T-helper 17 cell (primary cell): Measurements from ENCODE around the gene GFM2. TPM values are rescaled to one million over a fixed set of nuclear protein-coding genes. Genes with fewer than 3 reads are reported as not detected.
"Not testable (repeated sequence)": the region's sequence is repeated elsewhere in the genome, so short reads cannot be mapped to it uniquely, and the experiment has no call there.

Experiments used
- ATAC-seq: fragments of 150-1000 bp; cut with Tn5 transposase; 2 replicates; pipeline ENCODE4 v1.10.0; 2021; ENCODE audit warnings: mild to moderate bottlenecking, moderate library complexity
- DNase-seq, 3 donors: peaks; one replicate each; pipeline versions ENCODE4 v3.0.0 to v3.0.0-alpha.2; 2020 to 2021
- H3K9me3 ChIP-seq: one replicate; pipeline ENCODE4 v1.7.0; 2013; ENCODE audit warnings: low read length, mild to moderate bottlenecking; ENCODE audit not compliant: control insufficient read depth, poor library complexity, severe bottlenecking
- H3K27ac Mint-ChIP-seq: one replicate; pipeline ENCODE4 v1.8.0; 2022; ENCODE audit warnings: mild to moderate bottlenecking, moderate library complexity, mixed read lengths
- H3K27me3 Mint-ChIP-seq: one replicate; pipeline ENCODE4 v1.8.0; 2022; ENCODE audit warnings: mixed read lengths
- H3K36me3 Mint-ChIP-seq: one replicate; pipeline ENCODE4 v1.8.0; 2022; ENCODE audit warnings: low read depth, mixed read lengths
- H3K4me1 Mint-ChIP-seq: one replicate; pipeline ENCODE4 v1.8.0; 2022; ENCODE audit warnings: mild to moderate bottlenecking, mixed read lengths
- H3K4me3 Mint-ChIP-seq: one replicate; pipeline ENCODE4 v1.8.0; 2022; ENCODE audit warnings: mild to moderate bottlenecking, moderate library complexity, mixed read lengths
- total RNA-seq, 4 donors: library from RNA in 2 of 4; stranded (reverse) in 2 of 4; gene quantifications; one replicate each; pipeline ENCODE4 v1.2.3 and lab custom pipeline; 2022 to 2026

GFM2 gene
- total RNA-seq, 2 donors from 2014 or later = 12.3 to 20.7 TPM

DNA sequence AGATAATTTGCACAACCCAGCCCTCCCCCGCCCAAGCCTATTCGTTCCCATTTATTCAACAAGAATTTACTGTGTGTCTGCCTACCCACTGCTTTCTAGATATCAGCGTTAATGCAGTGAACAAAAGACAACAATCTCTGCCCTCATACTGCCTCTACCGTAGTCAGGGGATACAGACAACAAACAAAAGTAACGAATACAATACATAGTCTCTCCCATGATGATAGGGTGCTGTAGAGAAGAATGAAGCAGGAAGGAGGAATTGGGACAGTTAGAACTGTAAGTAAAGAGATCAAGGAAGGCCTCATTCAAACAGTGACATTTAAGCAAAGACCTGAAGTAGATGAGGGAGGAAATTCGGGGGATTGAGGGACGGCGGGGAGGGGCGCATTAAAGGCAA, 1.7 kb downstream of the GFM2 start:
- Mint-ChIP-seq H3K27me3 (no peaks in the 10 kb centered on the region), H3K36me3 (peaks cover 3% of the 10 kb centered on the region), H3K4me1 (peaks cover 21% of the 10 kb centered on the region), H3K4me3 (peak overlapping the region; percentile 66), H3K27ac (peak overlapping the region; percentile 81)
- ATAC-seq = no peak
- DNase-seq = no peak
- H3K9me3 ChIP-seq = no peaks in the 10 kb centered on the region

DNA sequence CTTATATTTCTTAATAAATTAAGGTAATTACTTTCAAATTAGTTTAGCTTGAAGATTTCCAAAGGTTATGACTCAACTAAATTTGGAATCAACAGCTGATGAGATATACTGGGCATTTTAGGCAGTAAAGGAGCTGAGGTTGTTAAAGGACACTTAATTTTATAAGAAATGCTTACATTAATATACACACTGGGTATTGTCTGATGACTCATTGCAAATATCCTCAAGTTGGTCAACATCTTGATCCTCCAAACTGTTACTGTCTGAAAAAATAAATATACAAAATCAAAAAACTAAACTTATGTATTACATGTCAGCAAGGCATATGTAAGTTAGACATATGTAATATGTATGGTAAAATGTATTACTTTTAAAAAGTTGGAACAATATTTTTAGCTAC, 3.4 kb downstream of the GFM2 start:
- Mint-ChIP-seq H3K4me1 (peaks cover 21% of the 10 kb centered on the region), H3K27ac (no peak overlapping the region), H3K36me3 (peaks cover 4% of the 10 kb centered on the region), H3K4me3 (no peak overlapping the region), H3K27me3 (no peaks in the 10 kb centered on the region)
- H3K9me3 ChIP-seq = no peaks in the 10 kb centered on the region
- DNase-seq (no peak), ATAC-seq (no peak)

DNA sequence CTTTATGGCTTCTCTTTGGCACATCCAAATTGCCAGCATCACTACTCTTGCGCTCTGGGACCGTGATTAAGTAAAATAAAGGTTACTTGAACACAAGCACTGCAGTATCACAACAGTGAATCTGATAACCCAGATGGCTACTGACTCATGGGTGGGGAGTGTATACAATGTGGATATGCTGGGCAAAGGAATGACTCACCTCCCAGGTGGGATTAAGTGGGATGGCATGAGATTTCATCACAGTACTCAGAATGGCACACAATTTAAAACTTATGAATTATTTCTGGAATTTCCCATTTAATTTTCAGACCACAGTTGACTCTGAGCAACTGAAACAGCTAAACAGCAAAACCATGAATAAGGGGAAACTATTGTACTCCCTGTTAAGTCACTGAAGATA, 4.3 kb downstream of the GFM2 start:
- H3K9me3 ChIP-seq = no peaks in the 10 kb centered on the region
- ATAC-seq = no peak
- no peaks in the 10 kb centered on the region for H3K27me3 Mint-ChIP-seq
- H3K36me3 Mint-ChIP-seq = peaks cover 4% of the 10 kb centered on the region
- H3K4me3 Mint-ChIP-seq = no peak overlapping the region
- H3K4me1 Mint-ChIP-seq = peaks cover 18% of the 10 kb centered on the region
- H3K27ac Mint-ChIP-seq = peak overlapping the region; percentile 32
- DNase-seq = no peak

DNA sequence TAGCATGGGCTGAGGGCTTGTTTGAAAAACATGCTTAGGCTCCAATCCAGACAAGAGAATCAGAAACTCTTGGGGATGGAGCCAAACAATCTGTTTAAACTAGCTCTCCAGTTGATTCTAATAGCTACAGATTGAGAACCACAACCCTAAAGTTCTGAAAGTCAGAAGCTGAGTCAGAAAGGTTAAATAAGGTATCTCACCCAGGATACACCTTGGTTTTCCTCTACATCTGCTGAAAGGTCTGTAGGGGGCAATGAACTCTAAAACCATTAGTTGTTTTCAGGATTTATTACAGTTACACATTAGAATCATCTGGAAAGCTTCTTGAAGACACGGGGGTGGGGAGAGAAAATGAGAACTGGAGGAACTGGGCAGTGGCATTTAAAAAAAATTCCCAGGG, 5.7 kb downstream of the GFM2 start:
- DNase-seq (no peak), ATAC-seq (no peak)
- no peaks in the 10 kb centered on the region for H3K27me3 Mint-ChIP-seq
- H3K36me3 Mint-ChIP-seq = peaks cover 4% of the 10 kb centered on the region
- no peak overlapping the region for H3K27ac Mint-ChIP-seq
- no peaks in the 10 kb centered on the region for H3K9me3 ChIP-seq
- H3K4me1 Mint-ChIP-seq = peaks cover 15% of the 10 kb centered on the region
- H3K4me3 Mint-ChIP-seq = no peak overlapping the region

DNA sequence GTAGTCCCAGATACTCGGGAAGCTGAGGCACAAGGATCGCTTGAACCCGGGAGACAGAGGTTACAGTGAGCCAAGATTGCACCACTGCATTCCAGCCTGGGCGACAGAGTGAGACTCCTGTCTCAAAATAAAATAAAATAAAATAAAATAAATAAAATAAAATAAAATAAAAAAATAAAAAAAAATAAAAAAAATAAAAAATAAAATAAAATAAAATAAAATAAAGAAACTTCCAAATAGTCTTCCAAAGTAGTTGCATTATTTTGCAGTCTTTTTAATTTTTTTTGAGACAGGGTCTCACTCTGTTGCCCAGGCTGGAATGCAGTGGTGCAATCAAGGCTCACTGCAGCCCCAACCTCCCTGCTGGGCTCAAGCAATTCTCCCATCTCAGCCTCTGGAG, 18.2 kb downstream of the GFM2 start:
- peaks cover 11% of the 10 kb centered on the region for H3K4me1 Mint-ChIP-seq
- not testable (repeated sequence) for H3K27me3 Mint-ChIP-seq, H3K27ac Mint-ChIP-seq, H3K36me3 Mint-ChIP-seq, DNase-seq, H3K4me3 Mint-ChIP-seq, ATAC-seq, H3K9me3 ChIP-seq

DNA sequence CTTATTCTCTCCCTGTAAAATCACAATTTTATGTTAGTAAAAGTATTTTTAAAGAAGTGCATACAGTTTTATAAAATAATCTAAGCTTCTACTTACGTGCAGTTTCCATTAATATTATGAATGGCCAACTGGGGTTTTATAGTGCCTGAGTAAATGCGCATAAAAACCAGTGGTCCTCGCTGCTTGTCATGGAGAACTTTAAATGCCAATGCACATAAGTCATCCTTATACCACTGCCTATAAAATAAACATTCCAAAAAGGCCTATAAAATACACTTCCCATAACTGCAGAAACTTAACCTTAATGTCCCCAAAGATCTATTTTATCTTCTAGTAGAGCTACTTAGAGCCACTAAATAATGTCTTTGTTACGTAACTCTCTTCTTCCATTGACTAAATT, 28.5 kb downstream of the GFM2 start:
- no peak overlapping the region for H3K4me3 Mint-ChIP-seq
- no peak overlapping the region for H3K27ac Mint-ChIP-seq
- no peak for DNase-seq
- H3K36me3 Mint-ChIP-seq = peaks cover 9% of the 10 kb centered on the region
- no peaks in the 10 kb centered on the region for H3K27me3 Mint-ChIP-seq
- no peaks in the 10 kb centered on the region for H3K9me3 ChIP-seq
- ATAC-seq = no peak
- peaks cover 5% of the 10 kb centered on the region for H3K4me1 Mint-ChIP-seq

DNA sequence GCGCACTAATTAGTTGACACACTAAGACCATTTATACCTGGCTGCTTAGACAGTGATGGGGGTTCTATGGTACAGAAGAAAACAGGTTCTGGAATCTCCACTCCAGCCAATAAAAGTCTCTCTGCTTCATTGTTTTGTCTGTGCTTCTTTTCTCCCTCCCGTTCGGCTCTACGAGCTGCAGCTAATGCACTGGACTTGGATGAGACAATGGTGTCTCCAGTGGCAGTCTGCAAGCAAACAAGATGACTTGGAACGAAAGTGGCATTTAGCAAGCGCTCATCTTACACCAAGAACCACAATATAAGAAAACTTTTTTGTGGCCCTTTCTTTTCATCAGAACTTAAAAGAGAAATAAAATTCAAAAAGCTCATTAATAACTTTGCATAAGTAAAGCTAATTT, 30.2 kb downstream of the GFM2 start:
- ATAC-seq (no peak), DNase-seq (no peak)
- H3K27ac Mint-ChIP-seq = no peak overlapping the region

DNA sequence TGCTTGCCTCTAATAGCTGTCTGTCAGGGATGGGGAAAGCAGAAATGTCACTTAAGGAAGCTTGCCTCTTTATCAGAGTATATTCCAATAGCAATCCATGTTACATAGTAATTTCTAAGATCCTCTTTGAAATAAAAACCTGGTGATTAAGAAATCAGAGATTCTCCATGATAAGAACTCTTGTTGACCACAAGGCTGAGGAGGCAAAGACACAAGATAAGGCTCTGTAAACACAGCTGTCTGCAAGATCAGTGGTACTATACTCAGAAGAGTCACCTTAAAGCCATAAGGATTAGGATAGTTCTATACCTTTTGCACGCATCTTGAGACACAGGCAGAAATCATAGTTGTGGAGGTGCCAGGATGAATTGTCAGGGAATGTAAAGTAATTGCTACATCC, 41.6 kb downstream of the GFM2 start:
- Mint-ChIP-seq H3K4me3 (no peak overlapping the region), H3K36me3 (peaks cover 17% of the 10 kb centered on the region), H3K27ac (peak overlapping the region; percentile 43), H3K4me1 (no peaks in the 10 kb centered on the region), H3K27me3 (no peaks in the 10 kb centered on the region)
- no peaks in the 10 kb centered on the region for H3K9me3 ChIP-seq
- no peak for DNase-seq
- ATAC-seq = no peak

More for the DNA sequence above, 30.2 kb downstream of the GFM2 start:
- Mint-ChIP-seq H3K4me3 (no peak overlapping the region), H3K27me3 (no peaks in the 10 kb centered on the region), H3K36me3 (peaks cover 12% of the 10 kb centered on the region), H3K4me1 (peaks cover 2% of the 10 kb centered on the region)
- H3K9me3 ChIP-seq = no peaks in the 10 kb centered on the region

DNA sequence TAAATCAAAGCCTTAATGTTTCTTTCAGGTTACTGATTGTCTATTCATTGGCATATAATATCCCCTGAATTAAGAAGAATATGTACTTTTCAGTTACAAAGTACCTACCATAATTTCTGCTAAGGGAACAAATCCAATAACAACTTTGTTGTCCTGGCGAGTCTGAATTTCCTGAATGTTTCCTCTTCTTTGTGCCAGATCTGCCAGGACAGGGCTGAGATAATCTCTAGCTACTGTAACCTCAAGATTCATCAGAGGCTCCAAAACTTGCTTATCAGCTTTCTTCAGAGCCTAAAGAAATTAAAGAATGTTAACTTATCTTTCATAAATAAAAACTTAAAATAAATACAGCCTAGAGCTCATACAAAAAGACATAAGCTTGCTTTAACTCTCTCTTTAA, 44.6 kb downstream of the GFM2 start:
- H3K27ac Mint-ChIP-seq = no peak overlapping the region
- no peak for ATAC-seq
- H3K27me3 Mint-ChIP-seq = no peaks in the 10 kb centered on the region
- H3K4me3 Mint-ChIP-seq = no peak overlapping the region
- peaks cover 18% of the 10 kb centered on the region for H3K36me3 Mint-ChIP-seq
- H3K9me3 ChIP-seq = no peaks in the 10 kb centered on the region
- H3K4me1 Mint-ChIP-seq = no peaks in the 10 kb centered on the region
- no peak for DNase-seq

DNA sequence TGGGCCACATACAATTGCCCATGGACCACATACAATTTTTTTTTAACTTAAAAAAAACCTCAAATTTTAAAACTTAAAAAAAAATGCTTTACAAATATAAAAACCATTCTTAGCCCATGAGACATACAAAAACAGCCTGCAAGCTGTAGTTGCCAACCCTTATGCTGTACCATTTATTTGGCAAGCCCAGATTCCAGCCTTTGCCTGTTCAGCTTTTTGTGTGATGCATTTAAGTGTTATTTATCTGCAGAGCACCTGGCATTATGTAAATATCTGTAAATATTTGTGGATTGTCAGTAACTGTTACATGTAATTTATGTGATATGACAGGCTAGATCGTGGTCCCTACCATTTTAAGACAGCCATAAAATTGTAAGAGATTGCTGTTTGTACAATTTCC, 49.3 kb downstream of the GFM2 start:
- Mint-ChIP-seq H3K36me3 (peaks cover 16% of the 10 kb centered on the region), H3K27ac (no peak overlapping the region)
- ATAC-seq = no peak

DNA sequence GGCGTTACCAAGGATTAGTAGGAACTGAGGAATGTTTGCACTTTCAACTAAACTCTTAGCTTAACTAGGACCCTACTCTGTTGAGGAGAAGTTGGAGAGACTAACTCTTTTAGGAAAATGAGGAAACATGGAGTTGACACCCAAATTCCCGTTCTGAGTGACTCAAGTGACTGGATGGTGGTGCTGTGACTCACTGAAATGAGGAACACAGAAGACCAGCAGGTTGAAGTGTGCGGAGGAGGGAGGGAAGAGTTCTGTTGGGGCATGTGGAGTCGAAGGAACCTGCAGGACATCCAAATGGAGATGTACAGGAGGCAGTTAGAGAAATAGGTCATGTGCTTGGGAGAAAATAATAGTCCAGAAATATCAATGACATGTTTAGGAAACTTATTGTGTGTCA, 73.7 kb downstream of the GFM2 start:
- DNase-seq (no peak), ATAC-seq (no peak)
- Mint-ChIP-seq H3K4me1 (peaks cover 4% of the 10 kb centered on the region), H3K27ac (no peak overlapping the region), H3K36me3 (peaks cover 2% of the 10 kb centered on the region), H3K27me3 (no peaks in the 10 kb centered on the region), H3K4me3 (no peak overlapping the region)
- H3K9me3 ChIP-seq = no peaks in the 10 kb centered on the region

More for the DNA sequence above, 49.3 kb downstream of the GFM2 start:
- no peaks in the 10 kb centered on the region for H3K9me3 ChIP-seq
- Mint-ChIP-seq H3K4me1 (peaks cover 5% of the 10 kb centered on the region), H3K27me3 (no peaks in the 10 kb centered on the region), H3K4me3 (no peak overlapping the region)
- DNase-seq = no peak

DNA sequence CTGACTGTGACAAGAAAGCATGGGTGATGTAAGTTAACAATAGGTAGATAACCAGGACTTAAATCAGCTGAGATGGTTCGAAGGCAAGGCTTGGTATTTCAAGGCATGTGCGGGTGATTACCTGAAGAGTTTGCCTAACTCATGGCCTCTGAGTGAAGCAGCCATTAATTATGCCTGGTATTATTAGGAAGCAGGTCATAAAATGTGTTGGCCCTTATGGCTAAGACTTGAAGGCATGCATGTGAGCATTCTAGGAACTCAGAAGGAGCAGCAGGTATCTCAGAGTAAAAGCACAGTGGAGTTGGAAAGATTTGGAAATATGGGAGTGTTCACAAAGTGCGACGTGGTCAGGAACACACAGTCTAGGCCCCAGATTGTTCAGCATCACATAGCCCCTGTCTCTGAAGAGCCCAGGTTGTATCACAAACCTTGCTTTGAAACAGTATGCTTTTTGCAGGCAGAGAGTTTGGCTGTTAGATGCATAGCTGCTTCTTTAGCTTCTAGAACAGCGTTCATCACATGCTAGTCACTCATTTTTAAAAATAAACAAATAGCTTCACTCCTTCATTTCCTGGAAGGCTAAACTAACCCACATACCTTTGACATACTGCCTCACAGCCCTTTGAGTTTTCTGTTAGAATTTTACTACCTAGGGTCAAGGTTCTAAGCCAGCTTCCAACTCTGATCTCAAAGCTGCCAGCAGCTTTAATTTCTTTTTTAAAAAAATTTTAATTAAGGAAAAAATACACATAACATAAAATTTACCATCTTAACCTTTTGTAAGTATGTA, 79.8 kb downstream of the GFM2 start:
- Mint-ChIP-seq H3K27ac (peak overlapping the region; percentile 93), H3K27me3 (no peaks in the 10 kb centered on the region), H3K36me3 (no peaks in the 10 kb centered on the region), H3K4me1 (peaks cover 23% of the 10 kb centered on the region), H3K4me3 (no peak overlapping the region)
- DNase-seq (no peak), ATAC-seq (no peak)
- no peaks in the 10 kb centered on the region for H3K9me3 ChIP-seq

DNA sequence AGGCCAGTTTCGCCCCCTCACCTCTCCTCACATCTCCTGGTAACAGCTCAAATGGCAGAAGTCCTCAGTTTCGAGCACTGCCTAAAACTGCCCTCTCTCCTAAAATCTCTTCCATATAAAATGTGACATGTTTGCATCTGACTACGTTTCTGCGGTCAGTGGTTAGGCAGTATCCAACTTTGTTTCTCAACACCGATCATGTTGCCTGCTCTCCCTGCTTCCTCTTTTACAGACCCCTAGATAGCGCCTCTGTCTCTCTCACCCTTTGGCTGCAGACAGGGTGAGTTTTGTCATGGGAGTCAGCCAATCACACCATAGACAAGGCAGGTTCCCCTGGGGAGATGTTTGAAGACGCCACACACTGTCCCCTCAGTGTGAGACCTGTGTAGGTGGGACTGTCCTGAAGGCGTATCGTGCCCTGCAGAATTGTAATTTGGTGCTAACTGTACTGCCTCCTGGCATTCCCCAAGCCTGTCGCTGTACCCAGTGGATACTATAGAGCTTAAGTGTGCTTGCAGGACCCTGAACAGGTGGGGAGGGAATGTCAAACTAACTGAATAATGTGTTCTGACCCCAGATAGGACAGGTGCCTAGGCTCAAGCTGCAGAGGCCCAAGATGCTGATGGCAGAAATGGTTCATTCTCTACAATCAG, 80.8 kb downstream of the GFM2 start:
- H3K9me3 ChIP-seq = no peaks in the 10 kb centered on the region
- Mint-ChIP-seq H3K27ac (peak overlapping the region; percentile 93), H3K4me1 (peaks cover 23% of the 10 kb centered on the region), H3K4me3 (peak overlapping the region; percentile 95), H3K36me3 (no peaks in the 10 kb centered on the region), H3K27me3 (no peaks in the 10 kb centered on the region)
- peak; percentile 2 for ATAC-seq
- DNase-seq = no peak
